ENCODE data around the gene CNNM3. TPM values are rescaled to one million over a fixed set of nuclear protein-coding genes. Genes with fewer than 3 reads are reported as not detected.
A peak's percentile ranks its signal among the peaks of the same experiment; 100 is the strongest.

The CNNM3 gene
- total and polyA plus RNA-seq, 4 donors = 10.0 to 19.8 (median 16.1) TPM

DNA sequence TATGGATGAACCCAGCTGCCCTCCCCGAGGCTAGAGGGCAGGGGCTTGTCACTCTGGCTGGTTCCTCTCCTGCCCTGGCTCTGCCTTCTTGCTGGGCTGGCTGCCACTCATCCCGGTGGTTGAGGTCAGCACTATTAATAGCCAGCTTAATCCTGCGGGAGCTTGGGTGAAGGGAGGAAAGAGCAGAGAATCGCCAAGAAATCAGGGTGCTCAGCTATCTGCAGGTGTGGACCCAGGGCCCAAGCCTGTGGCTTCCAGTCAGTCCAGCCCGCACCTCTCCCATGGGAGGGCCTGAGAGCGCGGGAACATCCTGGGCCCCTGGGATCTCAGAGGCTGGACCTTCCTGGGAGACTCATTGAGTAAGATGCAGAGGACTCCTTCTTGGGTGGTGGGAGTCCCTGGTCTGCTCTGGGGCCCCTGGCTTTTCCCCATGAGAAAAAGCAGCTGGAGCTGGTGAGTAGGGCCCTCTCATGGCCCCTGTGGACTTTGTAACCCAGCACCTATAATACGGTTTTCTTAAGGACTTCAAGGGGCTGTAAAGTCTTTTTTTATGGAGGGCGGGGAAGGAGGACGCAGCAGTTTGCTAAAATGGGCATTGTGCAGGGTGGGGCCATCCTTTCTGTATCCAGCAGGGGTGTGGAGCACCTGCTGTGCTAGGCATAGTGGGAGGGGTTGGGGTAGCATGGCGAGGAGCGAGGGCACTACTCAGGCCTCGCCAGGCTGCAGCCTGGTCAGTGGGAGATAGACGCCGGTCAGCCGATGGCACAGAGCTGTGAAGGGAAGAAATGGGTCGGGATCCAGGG is 27.4 kb upstream of the CNNM3 start:
- DNase-seq (ENCODE audit: low spot score) = no peak
- Histone ChIP-seq H3K4me1 (ENCODE audit: control insufficient read depth in 4 of 4, insufficient read depth in 4 of 4, low read length in 3 of 4) (peaks cover 1 to 18% (median 9%) of the 10 kb centered on the region in 4 donors), H3K9me3 (ENCODE audit: control insufficient read depth in 4 of 4, low read length in 3 of 4) (no peaks in the 10 kb centered on the region), H3K36me3 (ENCODE audit: control insufficient read depth in 4 of 4, insufficient read depth in 3 of 4, low read depth in 1 of 4, low read length in 3 of 4) (no peaks in the 10 kb centered on the region), H3K27me3 (ENCODE audit: control insufficient read depth in 4 of 4, insufficient read depth in 4 of 4, low read length in 3 of 4) (no peaks in the 10 kb centered on the region), H3K9ac (ENCODE audit: low read depth in 1 of 2, low read length in 2 of 2) (no peak overlapping the region), H3K4me3 (ENCODE audit: low read depth in 1 of 3, low read length in 3 of 3) (no peak overlapping the region), H3K27ac (ENCODE audit: low read depth in 1 of 2, low read length in 2 of 2) (peak overlapping the region in 1 of 2 donors; percentile 52)
- TF ChIP-seq, protein P1, sequence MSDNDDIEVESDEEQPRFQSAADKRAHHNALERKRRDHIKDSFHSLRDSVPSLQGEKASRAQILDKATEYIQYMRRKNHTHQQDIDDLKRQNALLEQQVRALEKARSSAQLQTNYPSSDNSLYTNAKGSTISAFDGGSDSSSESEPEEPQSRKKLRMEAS (IDR thresholded peaks at IDR 0.05) = no peak
- TF ChIP-seq HNF4A (conservative IDR thresholded peaks at IDR 0.05) = peak in 1 of 2 donors; percentile 5
- TF ChIP-seq RXRA (IDR thresholded peaks at IDR 0.05) = peak; percentile 65 to 66
- peak in 1 of 2 donors; percentile 39 for TF ChIP-seq JUND (IDR thresholded peaks at IDR 0.05)
- TF ChIP-seq, protein P2, sequence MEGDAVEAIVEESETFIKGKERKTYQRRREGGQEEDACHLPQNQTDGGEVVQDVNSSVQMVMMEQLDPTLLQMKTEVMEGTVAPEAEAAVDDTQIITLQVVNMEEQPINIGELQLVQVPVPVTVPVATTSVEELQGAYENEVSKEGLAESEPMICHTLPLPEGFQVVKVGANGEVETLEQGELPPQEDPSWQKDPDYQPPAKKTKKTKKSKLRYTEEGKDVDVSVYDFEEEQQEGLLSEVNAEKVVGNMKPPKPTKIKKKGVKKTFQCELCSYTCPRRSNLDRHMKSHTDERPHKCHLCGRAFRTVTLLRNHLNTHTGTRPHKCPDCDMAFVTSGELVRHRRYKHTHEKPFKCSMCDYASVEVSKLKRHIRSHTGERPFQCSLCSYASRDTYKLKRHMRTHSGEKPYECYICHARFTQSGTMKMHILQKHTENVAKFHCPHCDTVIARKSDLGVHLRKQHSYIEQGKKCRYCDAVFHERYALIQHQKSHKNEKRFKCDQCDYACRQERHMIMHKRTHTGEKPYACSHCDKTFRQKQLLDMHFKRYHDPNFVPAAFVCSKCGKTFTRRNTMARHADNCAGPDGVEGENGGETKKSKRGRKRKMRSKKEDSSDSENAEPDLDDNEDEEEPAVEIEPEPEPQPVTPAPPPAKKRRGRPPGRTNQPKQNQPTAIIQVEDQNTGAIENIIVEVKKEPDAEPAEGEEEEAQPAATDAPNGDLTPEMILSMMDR (IDR thresholded peaks at IDR 0.05; ENCODE audit: low read depth, low read length, missing input control) = no peak
- TF ChIP-seq RAD21 (IDR thresholded peaks at IDR 0.05) = no peak
- WGBS = 70% methylated on average over 17 of the region's 17 CpGs

DNA sequence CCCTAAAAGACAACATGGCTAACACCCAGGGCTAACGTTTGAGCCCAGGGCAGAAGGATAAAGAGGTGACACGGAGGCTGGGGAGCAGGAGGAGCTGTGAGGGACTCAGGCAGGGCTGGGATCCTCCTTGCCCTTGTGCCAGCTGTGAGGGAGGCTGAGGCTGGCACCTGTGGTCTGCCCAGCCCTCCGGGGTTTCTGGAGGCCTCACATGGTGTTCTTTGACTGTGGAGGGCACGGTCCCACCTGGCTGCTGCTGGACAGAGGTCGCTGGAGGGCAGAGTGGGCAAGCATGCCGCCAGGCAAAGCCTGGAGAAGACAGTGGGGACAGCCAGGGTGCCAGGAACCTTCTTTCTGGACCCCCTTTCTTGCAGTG is 26.8 kb upstream of the CNNM3 start:
- H3K9ac ChIP-seq (ENCODE audit: low read depth in 1 of 2, low read length in 2 of 2) = no peak overlapping the region
- WGBS = 85% methylated on average over 6 of the region's 6 CpGs
- TF ChIP-seq NR2F2 (IDR thresholded peaks at IDR 0.05) (no peak), TAF1 (conservative IDR thresholded peaks at IDR 0.05) (no peak), SP1 (IDR thresholded peaks at IDR 0.05) (no peak), JUND (IDR thresholded peaks at IDR 0.05) (no peak), FOXA1 (IDR thresholded peaks at IDR 0.05) (no peak), HNF4A (conservative IDR thresholded peaks at IDR 0.05) (no peak), RXRA (IDR thresholded peaks at IDR 0.05) (no peak)
- TF ChIP-seq, protein P1 (IDR thresholded peaks at IDR 0.05) = no peak
- TF ChIP-seq, protein P3, sequence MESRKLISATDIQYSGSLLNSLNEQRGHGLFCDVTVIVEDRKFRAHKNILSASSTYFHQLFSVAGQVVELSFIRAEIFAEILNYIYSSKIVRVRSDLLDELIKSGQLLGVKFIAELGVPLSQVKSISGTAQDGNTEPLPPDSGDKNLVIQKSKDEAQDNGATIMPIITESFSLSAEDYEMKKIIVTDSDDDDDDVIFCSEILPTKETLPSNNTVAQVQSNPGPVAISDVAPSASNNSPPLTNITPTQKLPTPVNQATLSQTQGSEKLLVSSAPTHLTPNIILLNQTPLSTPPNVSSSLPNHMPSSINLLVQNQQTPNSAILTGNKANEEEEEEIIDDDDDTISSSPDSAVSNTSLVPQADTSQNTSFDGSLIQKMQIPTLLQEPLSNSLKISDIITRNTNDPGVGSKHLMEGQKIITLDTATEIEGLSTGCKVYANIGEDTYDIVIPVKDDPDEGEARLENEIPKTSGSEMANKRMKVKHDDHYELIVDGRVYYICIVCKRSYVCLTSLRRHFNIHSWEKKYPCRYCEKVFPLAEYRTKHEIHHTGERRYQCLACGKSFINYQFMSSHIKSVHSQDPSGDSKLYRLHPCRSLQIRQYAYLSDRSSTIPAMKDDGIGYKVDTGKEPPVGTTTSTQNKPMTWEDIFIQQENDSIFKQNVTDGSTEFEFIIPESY (IDR thresholded peaks at IDR 0.05) = no peak
- TF ChIP-seq, protein P4, sequence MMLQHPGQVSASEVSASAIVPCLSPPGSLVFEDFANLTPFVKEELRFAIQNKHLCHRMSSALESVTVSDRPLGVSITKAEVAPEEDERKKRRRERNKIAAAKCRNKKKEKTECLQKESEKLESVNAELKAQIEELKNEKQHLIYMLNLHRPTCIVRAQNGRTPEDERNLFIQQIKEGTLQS (IDR thresholded peaks at IDR 0.05) = no peak
- peaks cover 1 to 18% (median 9%) of the 10 kb centered on the region in 4 donors for H3K4me1 ChIP-seq (ENCODE audit: control insufficient read depth in 4 of 4, insufficient read depth in 4 of 4, low read length in 3 of 4)
- no peak overlapping the region for H3K27ac ChIP-seq (ENCODE audit: low read depth in 1 of 2, low read length in 2 of 2)
- H3K9me3 ChIP-seq (ENCODE audit: control insufficient read depth in 4 of 4, low read length in 3 of 4) = no peaks in the 10 kb centered on the region
- no peaks in the 10 kb centered on the region for H3K36me3 ChIP-seq (ENCODE audit: control insufficient read depth in 4 of 4, insufficient read depth in 3 of 4, low read depth in 1 of 4, low read length in 3 of 4)
- no peaks in the 10 kb centered on the region for H3K27me3 ChIP-seq (ENCODE audit: control insufficient read depth in 4 of 4, insufficient read depth in 4 of 4, low read length in 3 of 4)
- DNase-seq (ENCODE audit: low spot score) = no peak
- no peak overlapping the region for H3K4me3 ChIP-seq (ENCODE audit: low read depth in 1 of 3, low read length in 3 of 3)

All from liver (tissue), 9 donors.